LoVo (cell line): ENCODE measurements around the gene TSPAN15.

Experiments
- DNase-seq: peaks from one replicate; pipeline ENCODE4 v3.0.0-alpha.2; 2016; ENCODE audit warnings: low spot score

TSPAN15 gene

DNA sequence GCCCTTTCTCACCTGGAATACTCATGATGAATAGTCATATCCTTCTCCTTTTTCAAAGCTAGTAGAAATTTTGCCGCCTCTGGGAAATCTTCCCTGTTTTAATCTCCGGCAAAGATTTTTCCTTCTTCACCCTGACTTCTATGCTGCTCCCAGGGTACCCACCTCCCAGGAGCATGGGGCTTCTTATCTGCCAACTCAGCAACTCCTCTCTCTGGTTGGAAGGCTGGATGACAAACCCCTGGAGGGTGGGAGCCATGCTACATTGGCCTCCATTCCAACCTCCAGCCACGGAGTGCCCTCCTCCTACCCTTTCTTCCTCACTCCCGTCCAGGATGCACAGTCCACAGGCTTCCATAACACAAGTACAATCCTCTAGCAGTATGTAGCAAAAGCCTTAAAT lies 102.1 kb downstream of the TSPAN15 start:
- DNase-seq, result no peak

DNA sequence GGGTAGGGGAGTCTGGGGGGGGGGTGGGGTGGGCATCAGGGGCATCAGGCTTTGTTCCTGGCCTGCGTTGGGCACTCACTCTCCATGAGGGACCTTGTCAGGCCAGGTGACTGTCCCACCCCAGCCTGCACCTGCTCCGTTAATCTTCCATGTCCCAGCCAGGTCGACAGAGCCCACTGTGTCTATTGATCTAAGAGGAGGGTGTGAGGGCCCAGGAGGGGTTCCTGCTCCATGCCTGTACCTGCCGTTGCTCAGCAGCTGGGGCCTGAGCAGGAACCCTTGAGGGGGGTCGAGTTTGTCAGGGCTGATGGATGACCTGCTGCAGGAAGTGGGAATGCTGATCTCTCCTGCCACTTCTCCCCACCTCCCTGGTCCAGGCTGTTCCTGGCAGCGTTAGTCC lies 103.3 kb downstream of the TSPAN15 start:
- no peak for DNase-seq
